ENCODE results near the gene FAM3A. TPM values are rescaled to one million over a fixed set of nuclear protein-coding genes. Genes with fewer than 3 reads are reported as not detected.

Gene FAM3A
- total and polyA plus RNA-seq, 2 donors from 2014 or later: 39.5 to 73.4 TPM

- FAIRE-seq: no peak
- H3K27ac ChIP-seq (ENCODE audit: low read depth in 2 of 2, low read length in 2 of 2): peak within 1 kb of the TSS; percentile 71 to 77
- intact Hi-C loops (cut with DNase I): no loop called here
Measured at GRCh38 chrX:154486396-154487207, 29.4 kb downstream of the FAM3A start, which contains the start of gene UBL4A. TSS of gene UBL4A (minus strand) at chrX:154486615. CDS start at chrX:154486584, 31 bp downstream.

GRCh38 chrX:154486052-154486395 is 30.0 kb downstream of the FAM3A start:
- H3K27ac ChIP-seq (ENCODE audit: low read depth in 2 of 2, low read length in 2 of 2): peak overlapping the region; percentile 22 to 77
- H3K4me3 ChIP-seq (ENCODE audit: low read length in 3 of 3): peak overlapping the region; percentile 6 to 49 (median 48)
- H3K9ac ChIP-seq (ENCODE audit: low read length in 3 of 3): peak overlapping the region in 1 of 3 donors; percentile 26
- TF ChIP-seq, protein P1, sequence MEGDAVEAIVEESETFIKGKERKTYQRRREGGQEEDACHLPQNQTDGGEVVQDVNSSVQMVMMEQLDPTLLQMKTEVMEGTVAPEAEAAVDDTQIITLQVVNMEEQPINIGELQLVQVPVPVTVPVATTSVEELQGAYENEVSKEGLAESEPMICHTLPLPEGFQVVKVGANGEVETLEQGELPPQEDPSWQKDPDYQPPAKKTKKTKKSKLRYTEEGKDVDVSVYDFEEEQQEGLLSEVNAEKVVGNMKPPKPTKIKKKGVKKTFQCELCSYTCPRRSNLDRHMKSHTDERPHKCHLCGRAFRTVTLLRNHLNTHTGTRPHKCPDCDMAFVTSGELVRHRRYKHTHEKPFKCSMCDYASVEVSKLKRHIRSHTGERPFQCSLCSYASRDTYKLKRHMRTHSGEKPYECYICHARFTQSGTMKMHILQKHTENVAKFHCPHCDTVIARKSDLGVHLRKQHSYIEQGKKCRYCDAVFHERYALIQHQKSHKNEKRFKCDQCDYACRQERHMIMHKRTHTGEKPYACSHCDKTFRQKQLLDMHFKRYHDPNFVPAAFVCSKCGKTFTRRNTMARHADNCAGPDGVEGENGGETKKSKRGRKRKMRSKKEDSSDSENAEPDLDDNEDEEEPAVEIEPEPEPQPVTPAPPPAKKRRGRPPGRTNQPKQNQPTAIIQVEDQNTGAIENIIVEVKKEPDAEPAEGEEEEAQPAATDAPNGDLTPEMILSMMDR (IDR thresholded peaks at IDR 0.05; ENCODE audit: borderline replicate concordance, extremely low read depth, insufficient read depth): no peak
- H3K36me3 ChIP-seq (ENCODE audit: control insufficient read depth in 2 of 3, insufficient read depth in 3 of 3, low read length in 3 of 3): peaks cover 0 to 4% (median 3%) of the 10 kb centered on the region in 3 donors
- peaks cover 0 to 23% (median 4%) of the 10 kb centered on the region in 3 donors for H3K4me1 ChIP-seq (ENCODE audit: control insufficient read depth in 2 of 3, insufficient read depth in 2 of 3, low read depth in 1 of 3, low read length in 3 of 3)
- DNase-seq (peak in 4 of 5 donors; percentile 9 to 82 (median 46)), FAIRE-seq (no peak)
- intact Hi-C loops (cut with DNase I): no loop called here
- no peaks in the 10 kb centered on the region for H3K27me3 ChIP-seq (ENCODE audit: control insufficient read depth, insufficient read depth, low read length)
- H3K9me3 ChIP-seq (ENCODE audit: control insufficient read depth in 2 of 3, insufficient read depth in 1 of 3, low read length in 3 of 3): no peaks in the 10 kb centered on the region

More at GRCh38 chrX:154486396-154487207, 29.4 kb downstream of the FAM3A start, which contains the start of gene UBL4A:
- Histone ChIP-seq H3K4me1 (ENCODE audit: control insufficient read depth in 2 of 3, insufficient read depth in 2 of 3, low read depth in 1 of 3, low read length in 3 of 3) (peaks cover 0 to 23% (median 4%) of the 10 kb centered on the region in 3 donors), H3K4me3 (ENCODE audit: low read length in 3 of 3) (peak within 1 kb of the TSS; percentile 6 to 49 (median 48)), H3K27me3 (ENCODE audit: control insufficient read depth, insufficient read depth, low read length) (no peaks in the 10 kb centered on the region), H3K9ac (ENCODE audit: low read length in 3 of 3) (peak within 1 kb of the TSS in 1 of 3 donors; percentile 26), H3K36me3 (ENCODE audit: control insufficient read depth in 2 of 3, insufficient read depth in 3 of 3, low read length in 3 of 3) (peaks cover 0 to 4% (median 3%) of the 10 kb centered on the region in 3 donors), H3K9me3 (ENCODE audit: control insufficient read depth in 2 of 3, insufficient read depth in 1 of 3, low read length in 3 of 3) (no peaks in the 10 kb centered on the region)
- peak; percentile 88 to 92 (median 91) for DNase-seq
- TF ChIP-seq, protein P1 (IDR thresholded peaks at IDR 0.05; ENCODE audit: borderline replicate concordance, extremely low read depth, insufficient read depth): no peak

DNA sequence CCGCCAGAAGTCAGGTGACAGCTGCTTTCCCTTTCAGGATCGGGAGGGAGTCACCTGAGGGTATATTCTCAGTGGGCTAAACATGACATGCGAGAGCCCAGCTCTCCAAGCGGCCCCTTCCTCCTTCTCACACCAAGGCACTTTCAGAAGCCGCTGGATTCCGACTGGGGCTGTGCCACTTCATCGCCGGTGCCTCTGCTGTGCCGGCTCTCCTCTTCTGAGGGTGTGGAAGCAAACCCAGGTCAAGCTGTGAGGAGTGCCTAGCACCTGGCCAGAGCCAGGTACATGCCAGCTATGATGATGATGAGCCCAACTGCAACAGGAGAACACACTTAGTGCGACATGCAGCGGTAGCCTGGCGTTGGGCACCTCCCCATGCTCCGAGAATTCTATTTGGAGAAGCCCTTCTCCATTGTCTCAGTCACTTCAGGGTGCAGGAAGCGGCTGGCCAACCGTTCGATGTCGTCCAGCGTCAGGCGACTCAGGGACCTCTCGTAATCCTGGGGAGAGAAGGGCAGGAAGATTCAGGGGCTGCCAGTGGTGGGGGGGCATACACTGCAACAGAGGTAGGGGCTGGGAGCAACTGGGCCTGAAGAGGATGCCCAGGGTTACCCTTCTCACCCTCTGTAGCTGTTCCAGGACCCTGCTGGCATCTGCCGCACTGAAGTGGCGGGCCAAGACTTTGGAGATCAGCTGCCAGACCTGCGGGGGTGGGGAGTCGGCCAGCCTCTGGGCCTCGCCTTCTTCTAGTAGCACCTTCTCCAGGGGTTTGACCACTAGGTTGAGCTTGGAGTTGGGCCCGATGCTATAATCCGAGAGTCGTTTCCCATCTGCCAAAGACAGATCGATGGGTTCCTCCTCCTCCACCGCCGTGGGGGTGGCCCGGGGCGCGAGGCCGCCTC is 30.6 kb downstream of the FAM3A start:
- intact Hi-C loops (cut with DNase I): no loop called here
- peaks cover 0 to 23% (median 4%) of the 10 kb centered on the region in 3 donors for H3K4me1 ChIP-seq (ENCODE audit: control insufficient read depth in 2 of 3, insufficient read depth in 2 of 3, low read depth in 1 of 3, low read length in 3 of 3)
- no peaks in the 10 kb centered on the region for H3K27me3 ChIP-seq (ENCODE audit: control insufficient read depth, insufficient read depth, low read length)
- no peak for FAIRE-seq
- TF ChIP-seq, protein P1 (IDR thresholded peaks at IDR 0.05; ENCODE audit: borderline replicate concordance, extremely low read depth, insufficient read depth): no peak
- peak overlapping the region; percentile 22 to 77 for H3K27ac ChIP-seq (ENCODE audit: low read depth in 2 of 2, low read length in 2 of 2)
- H3K36me3 ChIP-seq (ENCODE audit: control insufficient read depth in 2 of 3, insufficient read depth in 3 of 3, low read length in 3 of 3): peaks cover 0 to 4% (median 3%) of the 10 kb centered on the region in 3 donors
- peak overlapping the region in 1 of 3 donors; percentile 26 for H3K9ac ChIP-seq (ENCODE audit: low read length in 3 of 3)
- no peaks in the 10 kb centered on the region for H3K9me3 ChIP-seq (ENCODE audit: control insufficient read depth in 2 of 3, insufficient read depth in 1 of 3, low read length in 3 of 3)
- H3K4me3 ChIP-seq (ENCODE audit: low read length in 3 of 3): peak overlapping the region in 2 of 3 donors; percentile 48 to 49
- peak in 2 of 5 donors; percentile 47 to 78 for DNase-seq

Measured in kidney (tissue), 14 donors.